IPS-18a (cell line): ENCODE data around the gene MTMR3.

Source experiments
- H3K27ac ChIP-seq: one replicate; pipeline ENCODE4 v1.5.1; 2013; ENCODE audit warnings: low read length
- H3K27me3 ChIP-seq: one replicate; pipeline ENCODE4 v1.6.1; 2013; ENCODE audit warnings: mild to moderate bottlenecking, low read length; ENCODE audit not compliant: control insufficient read depth, insufficient read depth
- H3K36me3 ChIP-seq: one replicate; pipeline ENCODE4 v1.6.1; 2013; ENCODE audit warnings: low read depth, low read length; ENCODE audit not compliant: control insufficient read depth
- H3K4me1 ChIP-seq: one replicate; pipeline ENCODE4 v1.6.1; 2013; ENCODE audit warnings: low read depth, low read length; ENCODE audit not compliant: control insufficient read depth
- H3K4me3 ChIP-seq: one replicate; pipeline ENCODE4 v1.5.1; 2013; ENCODE audit warnings: low read length
- H3K9ac ChIP-seq: one replicate; pipeline ENCODE4 v1.6.1; 2013; ENCODE audit warnings: mild to moderate bottlenecking, low read length, moderate library complexity
- H3K9me3 ChIP-seq: one replicate; pipeline ENCODE4 v1.6.1; 2013; ENCODE audit warnings: low read depth, low read length; ENCODE audit not compliant: control insufficient read depth

The MTMR3 gene

DNA sequence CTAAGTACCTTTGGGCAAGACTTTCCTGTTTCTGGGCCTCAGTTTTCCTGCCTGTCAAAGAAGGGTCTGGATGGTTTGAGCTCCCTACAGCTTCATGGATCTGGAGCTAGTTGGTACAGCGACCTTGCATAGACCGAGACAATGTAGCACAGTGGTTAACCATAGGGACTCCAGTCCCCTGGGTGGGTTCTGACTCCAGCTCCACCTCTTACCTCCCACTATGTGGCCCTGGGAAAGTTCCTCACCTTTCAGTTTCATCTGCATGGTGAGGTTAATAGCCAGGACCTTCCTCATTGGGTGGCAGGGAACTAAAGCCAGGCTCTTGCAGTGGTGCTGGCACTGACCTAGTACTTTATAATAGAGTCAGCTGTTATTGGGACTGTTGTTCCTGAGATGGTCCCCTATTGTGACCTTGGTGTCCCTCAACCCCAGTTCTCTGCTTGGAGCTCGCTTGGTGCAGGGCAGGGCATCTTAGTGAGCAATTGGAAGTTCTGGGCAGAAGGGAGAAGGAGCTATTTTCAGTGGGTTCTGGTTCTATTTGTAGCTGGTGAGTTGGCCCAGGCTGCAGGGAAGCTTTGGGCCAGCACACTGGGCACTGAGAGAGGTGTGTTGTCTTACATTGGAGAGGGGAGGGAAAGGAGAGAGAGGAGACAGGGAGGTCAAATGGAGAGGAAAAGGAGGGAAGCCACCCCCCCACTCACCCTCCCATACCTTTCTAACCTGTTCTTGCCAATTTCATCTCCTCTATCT, 10.7 kb upstream of the MTMR3 start:
- H3K4me3 ChIP-seq: no peak overlapping the region
- H3K9me3 ChIP-seq: no peaks in the 10 kb centered on the region
- H3K36me3 ChIP-seq: no peaks in the 10 kb centered on the region
- H3K27me3 ChIP-seq: no peaks in the 10 kb centered on the region
- no peak overlapping the region for H3K27ac ChIP-seq
- H3K9ac ChIP-seq: no peak overlapping the region
- H3K4me1 ChIP-seq: peaks cover 14% of the 10 kb centered on the region

DNA sequence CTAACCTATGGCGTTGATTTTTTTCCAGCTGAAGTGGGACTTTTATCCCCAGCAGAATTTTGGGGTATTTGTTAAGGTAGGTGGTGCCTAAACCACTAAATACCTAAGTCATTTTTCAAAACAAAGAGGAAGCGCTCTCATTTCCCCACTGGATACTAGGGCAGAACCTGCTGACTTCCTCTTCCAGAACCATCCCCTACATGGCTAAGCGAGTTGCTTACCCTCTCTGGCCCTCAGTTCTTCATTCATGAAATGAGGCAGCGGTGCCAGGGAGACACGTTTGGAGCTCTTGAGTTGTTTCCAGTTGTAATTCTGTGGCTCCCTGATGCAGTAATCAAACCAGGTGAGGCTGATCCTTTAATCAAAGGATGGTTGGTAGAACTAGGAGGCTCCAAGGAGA, 10.0 kb upstream of the MTMR3 start:
- no peaks in the 10 kb centered on the region for H3K9me3 ChIP-seq
- H3K4me1 ChIP-seq: peaks cover 14% of the 10 kb centered on the region
- no peaks in the 10 kb centered on the region for H3K36me3 ChIP-seq
- H3K4me3 ChIP-seq: no peak overlapping the region
- H3K27ac ChIP-seq: no peak overlapping the region
- no peak overlapping the region for H3K9ac ChIP-seq
- no peaks in the 10 kb centered on the region for H3K27me3 ChIP-seq

GRCh38 chr22:29873943-29874342, 9.0 kb upstream of the MTMR3 start:
- Histone ChIP-seq H3K4me1 (peaks cover 14% of the 10 kb centered on the region), H3K9ac (no peak overlapping the region), H3K4me3 (no peak overlapping the region), H3K27ac (no peak overlapping the region), H3K9me3 (no peaks in the 10 kb centered on the region), H3K27me3 (no peaks in the 10 kb centered on the region), H3K36me3 (no peaks in the 10 kb centered on the region)

GRCh38 chr22:29877620-29878019, 5.4 kb upstream of the MTMR3 start:
- H3K4me1 ChIP-seq: no peaks in the 10 kb centered on the region
- no peaks in the 10 kb centered on the region for H3K27me3 ChIP-seq
- no peaks in the 10 kb centered on the region for H3K36me3 ChIP-seq
- no peaks in the 10 kb centered on the region for H3K9me3 ChIP-seq
- H3K9ac ChIP-seq: no peak overlapping the region
- no peak overlapping the region for H3K4me3 ChIP-seq
- H3K27ac ChIP-seq: no peak overlapping the region

DNA sequence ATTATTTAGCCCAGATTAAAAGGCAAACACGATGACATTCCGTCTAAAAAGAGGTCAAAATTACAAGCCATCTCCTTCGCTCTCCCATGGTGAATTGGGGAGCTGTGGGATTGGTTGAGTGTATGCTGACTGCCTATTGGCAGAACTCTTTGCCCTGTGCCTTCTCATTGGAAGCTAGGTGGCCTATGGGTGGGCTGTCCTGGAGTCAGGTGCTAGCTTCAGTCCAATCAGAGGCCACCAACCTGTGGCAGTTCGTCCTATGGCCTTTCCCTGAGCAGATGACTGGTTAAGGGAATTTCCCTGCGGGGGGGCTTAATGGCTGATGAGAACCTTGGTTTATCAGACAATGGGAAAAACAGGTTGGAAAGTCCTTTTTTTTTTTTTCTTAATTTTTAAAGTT, 3.2 kb upstream of the MTMR3 start:
- Histone ChIP-seq H3K4me3 (no peak overlapping the region), H3K36me3 (no peaks in the 10 kb centered on the region), H3K9ac (no peak overlapping the region), H3K27me3 (no peaks in the 10 kb centered on the region), H3K27ac (no peak overlapping the region), H3K9me3 (no peaks in the 10 kb centered on the region), H3K4me1 (peaks cover 6% of the 10 kb centered on the region)

DNA sequence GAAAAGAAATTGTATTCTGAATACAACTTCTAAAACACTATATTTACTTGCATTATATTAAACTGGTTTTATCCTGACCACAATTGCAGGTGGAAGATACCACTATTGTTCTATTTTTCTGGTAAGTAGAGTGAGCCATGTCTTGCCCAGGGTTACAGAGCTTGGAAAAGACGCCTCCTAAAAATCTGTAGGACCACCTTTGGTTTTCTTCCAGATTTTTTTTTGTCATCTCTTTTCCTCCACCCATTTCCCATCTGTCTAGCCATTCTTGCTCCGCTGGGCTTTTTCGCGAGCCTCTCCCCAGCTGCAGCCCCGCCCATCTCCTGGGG, 294 bp upstream of the MTMR3 start:
- Histone ChIP-seq H3K4me1 (peaks cover 12% of the 10 kb centered on the region), H3K9me3 (no peaks in the 10 kb centered on the region), H3K9ac (no peak overlapping the region), H3K27ac (no peak overlapping the region), H3K4me3 (no peak overlapping the region), H3K27me3 (no peaks in the 10 kb centered on the region), H3K36me3 (no peaks in the 10 kb centered on the region)

GRCh38 chr22:29883775-29884097, 762 bp downstream of the MTMR3 start:
- peaks cover 12% of the 10 kb centered on the region for H3K4me1 ChIP-seq

DNA sequence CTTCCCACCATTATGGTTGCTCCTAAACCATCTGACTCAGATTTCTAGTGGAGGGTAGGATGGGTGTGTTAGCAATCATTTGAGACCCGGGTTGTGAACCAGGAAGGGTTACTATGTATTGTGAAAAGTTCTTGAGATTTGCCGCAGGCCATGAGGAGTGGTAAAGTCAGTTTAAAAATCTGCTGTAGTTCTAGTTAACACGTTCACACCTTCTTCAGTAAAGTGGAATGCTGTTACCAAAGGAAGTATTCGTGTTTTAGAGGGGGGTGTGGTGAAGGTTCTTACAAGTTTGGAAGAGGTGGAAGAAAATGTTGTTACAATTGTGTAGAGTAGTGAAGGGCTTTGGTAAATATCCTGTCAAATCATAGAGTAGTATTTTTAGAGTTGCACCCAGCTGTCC, 2.6 kb downstream of the MTMR3 start:
- H3K27ac ChIP-seq: no peak overlapping the region
- H3K27me3 ChIP-seq: no peaks in the 10 kb centered on the region
- no peak overlapping the region for H3K4me3 ChIP-seq
- peaks cover 12% of the 10 kb centered on the region for H3K4me1 ChIP-seq
- no peaks in the 10 kb centered on the region for H3K36me3 ChIP-seq
- no peak overlapping the region for H3K9ac ChIP-seq
- no peaks in the 10 kb centered on the region for H3K9me3 ChIP-seq

More at GRCh38 chr22:29883775-29884097, 762 bp downstream of the MTMR3 start:
- Histone ChIP-seq H3K9ac (peak overlapping the region; percentile 65), H3K27ac (no peak overlapping the region), H3K9me3 (no peaks in the 10 kb centered on the region), H3K27me3 (no peaks in the 10 kb centered on the region), H3K36me3 (no peaks in the 10 kb centered on the region), H3K4me3 (peak overlapping the region; percentile 92)

DNA sequence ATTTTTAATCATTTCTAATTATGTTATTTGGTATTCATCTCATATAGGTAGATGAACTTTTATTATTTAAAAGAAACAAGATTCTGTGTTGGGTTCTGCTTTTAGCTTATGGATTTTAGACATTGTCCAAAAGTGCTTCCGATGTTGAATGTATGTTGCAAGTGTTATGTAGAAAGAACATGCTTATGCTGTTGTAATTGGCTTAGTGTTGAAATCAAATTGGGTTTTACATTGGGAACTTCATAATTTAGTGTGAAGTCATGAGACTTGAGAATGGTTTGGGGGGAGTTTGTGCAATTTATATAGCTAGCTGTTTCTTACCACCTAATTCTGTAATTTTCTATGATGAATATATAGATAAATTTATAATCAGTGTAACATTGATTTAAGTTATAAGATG, 3.6 kb downstream of the MTMR3 start:
- no peaks in the 10 kb centered on the region for H3K27me3 ChIP-seq
- H3K4me1 ChIP-seq: peaks cover 12% of the 10 kb centered on the region
- H3K27ac ChIP-seq: no peak overlapping the region
- H3K9ac ChIP-seq: no peak overlapping the region
- H3K36me3 ChIP-seq: no peaks in the 10 kb centered on the region
- no peaks in the 10 kb centered on the region for H3K9me3 ChIP-seq
- H3K4me3 ChIP-seq: no peak overlapping the region

GRCh38 chr22:29887358-29887757, 4.4 kb downstream of the MTMR3 start:
- no peaks in the 10 kb centered on the region for H3K9me3 ChIP-seq
- H3K27me3 ChIP-seq: no peaks in the 10 kb centered on the region
- H3K4me3 ChIP-seq: no peak overlapping the region
- no peak overlapping the region for H3K27ac ChIP-seq
- H3K36me3 ChIP-seq: no peaks in the 10 kb centered on the region
- peaks cover 12% of the 10 kb centered on the region for H3K4me1 ChIP-seq
- H3K9ac ChIP-seq: no peak overlapping the region

DNA sequence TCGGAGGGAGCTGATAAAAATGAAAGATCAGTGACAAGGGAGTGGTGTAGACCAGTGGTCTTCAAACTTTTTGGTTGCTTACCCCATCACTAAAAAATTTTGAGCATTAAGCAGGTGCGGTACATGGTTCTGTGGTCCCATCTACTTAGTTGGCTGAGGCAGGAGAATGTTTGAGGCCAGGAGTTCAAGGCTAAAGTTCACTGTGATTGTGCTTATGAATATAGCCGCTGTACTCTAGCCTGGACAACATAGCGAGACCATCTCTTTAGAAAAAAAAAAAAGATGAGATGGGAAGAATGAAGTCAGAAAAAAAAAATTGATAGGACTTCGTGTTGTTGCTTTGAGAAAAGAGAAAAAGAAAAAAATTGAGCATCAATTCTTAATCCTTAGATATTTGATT, 7.8 kb downstream of the MTMR3 start:
- no peaks in the 10 kb centered on the region for H3K9me3 ChIP-seq
- no peak overlapping the region for H3K27ac ChIP-seq
- no peaks in the 10 kb centered on the region for H3K4me1 ChIP-seq
- no peak overlapping the region for H3K4me3 ChIP-seq
- H3K36me3 ChIP-seq: no peaks in the 10 kb centered on the region
- H3K9ac ChIP-seq: no peak overlapping the region
- no peaks in the 10 kb centered on the region for H3K27me3 ChIP-seq

- Histone ChIP-seq H3K27ac (no peak overlapping the region), H3K4me3 (no peak overlapping the region), H3K36me3 (no peaks in the 10 kb centered on the region), H3K4me1 (no peaks in the 10 kb centered on the region), H3K9ac (no peak overlapping the region), H3K9me3 (no peaks in the 10 kb centered on the region), H3K27me3 (no peaks in the 10 kb centered on the region)
Observed at GRCh38 chr22:29892315-29893156, 9.6 kb downstream of the MTMR3 start.
